ENCODE measurements around the gene CYP46A1. TPM values are rescaled to one million over a fixed set of nuclear protein-coding genes. Genes with fewer than 3 reads are reported as not detected.
A peak's percentile ranks its signal among the peaks of the same experiment; 100 is the strongest.

The CYP46A1 gene
- total RNA-seq, 1 experiment from 2014 or later, result not detected

- in situ Hi-C loops (cut with HindIII; ENCODE audit: low pct_unique_long_range_greater_than_20kb, low sequenced_read_pairs), result no loop called here
- DNase-seq (ENCODE audit: low read depth, low spot score), result peak; percentile 19
Measured at GRCh38 chr14:99744199-99744872, 60.2 kb downstream of the CYP46A1 start.

GRCh38 chr14:99744873-99745224, 60.8 kb downstream of the CYP46A1 start:
- no peak for DNase-seq (ENCODE audit: low read depth, low spot score)
- in situ Hi-C loops (cut with HindIII; ENCODE audit: low pct_unique_long_range_greater_than_20kb, low sequenced_read_pairs), result no loop called here

DNA sequence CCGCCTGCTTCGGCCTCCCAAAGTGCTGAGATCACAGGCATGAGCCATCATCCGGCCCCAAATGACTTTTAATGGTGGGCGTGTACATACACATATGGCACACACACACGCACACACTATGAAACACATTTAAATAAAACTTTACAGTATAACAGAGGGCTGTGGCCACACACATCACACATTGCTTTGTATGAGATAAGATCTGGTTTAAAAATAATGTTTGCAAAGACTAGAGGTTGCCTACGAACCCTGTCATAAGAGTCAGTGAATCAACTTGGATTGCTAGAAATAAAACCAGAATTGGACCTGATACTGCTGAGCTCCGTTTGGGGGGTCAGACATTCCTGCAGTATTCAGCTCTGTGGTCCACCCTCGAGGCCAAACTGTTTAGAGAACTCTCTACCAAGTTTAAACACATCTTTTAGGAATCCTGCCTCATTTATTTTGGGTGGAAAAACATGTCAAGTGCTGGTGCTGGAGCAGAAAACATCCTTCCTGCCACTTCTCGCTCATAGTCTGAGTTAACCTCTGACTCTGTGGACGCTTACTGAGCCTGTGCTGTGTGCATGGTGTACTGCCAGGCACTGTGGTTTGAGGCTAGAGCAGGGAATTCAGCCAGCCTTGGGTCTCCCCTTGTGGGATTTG, 61.3 kb downstream of the CYP46A1 start:
- no peak for DNase-seq (ENCODE audit: low read depth, low spot score)
- in situ Hi-C loops (cut with HindIII; ENCODE audit: low pct_unique_long_range_greater_than_20kb, low sequenced_read_pairs), result no loop called here

DNA sequence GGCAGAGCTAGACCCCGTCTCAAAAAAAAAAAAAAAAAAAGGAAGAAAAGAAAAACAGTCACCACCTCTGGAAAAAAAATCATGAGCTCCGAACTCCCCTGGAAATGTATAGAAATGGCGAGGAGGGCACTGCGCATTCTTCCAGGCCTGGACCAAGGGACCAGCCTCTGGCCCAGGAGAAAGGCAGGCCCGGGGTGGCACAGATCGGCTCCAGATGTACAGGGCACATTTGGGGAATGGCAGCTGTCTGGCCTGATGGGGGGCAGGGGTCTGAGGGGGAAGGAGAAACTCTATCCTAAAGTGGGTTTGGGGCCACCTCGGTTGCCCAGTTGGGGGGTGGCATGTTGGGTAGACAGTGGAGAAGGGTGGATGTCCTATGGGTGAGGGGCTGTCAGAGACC, 63.1 kb downstream of the CYP46A1 start:
- in situ Hi-C loops (cut with HindIII; ENCODE audit: low pct_unique_long_range_greater_than_20kb, low sequenced_read_pairs), result no loop called here
- DNase-seq (ENCODE audit: low read depth, low spot score), result no peak

DNA sequence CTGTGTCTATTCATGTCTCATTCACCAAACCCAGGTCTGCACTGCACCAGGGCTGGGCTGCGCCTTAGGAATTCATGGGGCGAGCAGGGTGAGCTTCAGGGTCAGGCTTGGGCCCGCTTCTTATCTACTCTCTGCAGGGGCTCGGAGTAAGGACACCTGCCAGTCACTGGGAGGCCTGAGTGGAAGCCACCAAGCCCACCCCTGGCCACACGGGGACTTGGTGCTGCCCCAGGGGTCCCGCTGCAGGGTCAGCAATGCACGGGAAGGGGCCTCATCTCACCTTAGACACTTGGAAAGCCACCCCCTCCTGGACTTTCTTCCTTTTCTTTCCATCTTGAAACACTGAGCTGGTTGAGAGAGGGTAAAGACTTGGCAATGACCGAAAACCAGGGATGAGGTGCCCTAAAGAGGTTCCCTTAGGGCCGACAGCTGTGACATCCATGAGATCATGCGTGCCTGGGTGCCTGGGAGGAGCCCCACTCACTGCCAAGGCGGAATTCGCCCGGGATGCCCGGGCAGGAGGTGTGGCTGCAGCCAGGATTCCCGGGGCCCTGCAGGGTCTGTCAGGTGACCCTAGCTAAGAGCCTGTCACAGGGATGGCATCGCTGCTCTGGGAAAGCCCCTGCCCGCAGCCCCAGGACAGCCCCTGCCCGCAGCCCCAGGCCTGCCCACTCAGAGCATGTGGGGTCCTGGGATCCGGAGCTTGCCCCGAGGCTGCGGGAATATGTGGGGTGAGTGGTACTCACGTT, 63.7 kb downstream of the CYP46A1 start:
- DNase-seq (ENCODE audit: low read depth, low spot score), result no peak
- in situ Hi-C loops (cut with HindIII; ENCODE audit: low pct_unique_long_range_greater_than_20kb, low sequenced_read_pairs), result no loop called here

DNA sequence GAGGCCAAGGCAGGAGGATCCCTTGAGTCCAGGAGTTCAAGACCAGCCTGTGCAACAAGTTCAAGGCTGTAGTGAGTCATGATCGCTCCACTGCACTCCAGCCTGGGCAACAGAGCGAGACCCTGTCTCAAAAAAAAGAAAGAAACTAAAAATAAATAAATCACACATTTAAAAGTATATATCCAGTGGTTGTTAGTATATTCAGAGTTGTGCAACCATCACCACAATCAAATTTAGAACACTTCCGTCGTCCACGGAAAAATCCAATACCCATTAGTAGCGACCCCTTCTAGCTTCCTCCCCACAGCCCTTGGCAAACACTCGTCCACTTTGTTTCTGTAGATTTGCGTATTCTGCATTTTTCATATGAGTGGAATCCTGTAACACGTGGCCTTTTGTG, 64.4 kb downstream of the CYP46A1 start:
- in situ Hi-C loops (cut with HindIII; ENCODE audit: low pct_unique_long_range_greater_than_20kb, low sequenced_read_pairs), result no loop called here
- no peak for DNase-seq (ENCODE audit: low read depth, low spot score)

DNA sequence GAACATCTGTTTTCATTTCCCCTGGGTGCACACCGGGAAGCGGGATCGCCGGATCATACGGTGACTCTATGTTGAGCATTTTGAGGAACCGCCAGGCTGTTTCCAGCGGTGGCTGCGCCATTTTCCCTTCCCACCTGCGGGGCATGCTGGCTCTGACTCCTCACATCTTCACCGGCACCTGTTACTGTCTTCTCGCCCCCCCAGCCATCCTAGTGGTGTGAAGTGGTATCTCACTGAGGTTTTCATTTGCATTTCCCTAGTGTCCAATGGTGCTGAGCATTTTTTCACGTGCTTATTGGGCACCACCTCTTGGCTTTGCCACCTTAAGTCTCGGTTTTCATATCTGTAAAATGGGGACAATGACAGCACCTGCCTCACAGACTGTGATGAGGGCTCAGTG, 65.0 kb downstream of the CYP46A1 start:
- DNase-seq (ENCODE audit: low read depth, low spot score), result peak; percentile 30
- in situ Hi-C loops (cut with HindIII; ENCODE audit: low pct_unique_long_range_greater_than_20kb, low sequenced_read_pairs), result no loop called here

GRCh38 chr14:99749763-99750715, 65.9 kb downstream of the CYP46A1 start:
- DNase-seq (ENCODE audit: low read depth, low spot score), result no peak
- in situ Hi-C loops (cut with HindIII; ENCODE audit: low pct_unique_long_range_greater_than_20kb, low sequenced_read_pairs), result no loop called here

DNA sequence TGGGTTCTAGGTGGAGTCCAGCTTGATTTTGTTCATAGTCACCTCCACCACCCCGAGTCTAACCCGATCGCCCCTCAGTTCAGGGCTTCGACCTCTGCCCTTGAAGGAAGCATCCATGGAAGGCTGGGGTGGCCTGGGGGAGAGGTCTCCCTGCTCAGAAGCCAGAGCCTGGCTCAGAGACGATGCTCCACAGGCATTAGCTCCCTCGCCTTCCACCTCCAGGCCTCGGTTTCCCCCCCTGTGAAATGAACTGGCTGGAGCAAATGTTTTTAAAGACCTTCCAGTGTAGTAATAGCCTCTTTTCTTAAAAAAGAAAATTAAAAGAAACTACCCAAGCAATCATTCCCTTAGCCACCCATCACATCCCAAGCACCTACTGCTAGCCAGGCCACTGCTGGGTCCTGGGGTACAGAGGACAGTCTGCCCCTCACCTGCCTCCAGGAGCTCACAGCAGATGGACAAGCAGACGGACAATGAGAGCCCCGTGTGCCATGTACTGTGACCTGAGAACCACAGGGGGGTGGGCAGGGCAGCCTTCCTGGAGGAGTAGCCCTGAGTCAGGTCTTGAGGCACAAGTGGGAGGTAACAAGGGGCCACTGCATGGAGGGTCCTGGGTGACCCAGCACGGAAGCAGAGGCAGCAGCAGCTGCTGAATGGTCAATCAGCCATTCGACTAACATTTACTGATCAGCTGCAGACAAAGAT, 66.8 kb downstream of the CYP46A1 start:
- no peak for DNase-seq (ENCODE audit: low read depth, low spot score)
- in situ Hi-C loops (cut with HindIII; ENCODE audit: low pct_unique_long_range_greater_than_20kb, low sequenced_read_pairs), result no loop called here

DNA sequence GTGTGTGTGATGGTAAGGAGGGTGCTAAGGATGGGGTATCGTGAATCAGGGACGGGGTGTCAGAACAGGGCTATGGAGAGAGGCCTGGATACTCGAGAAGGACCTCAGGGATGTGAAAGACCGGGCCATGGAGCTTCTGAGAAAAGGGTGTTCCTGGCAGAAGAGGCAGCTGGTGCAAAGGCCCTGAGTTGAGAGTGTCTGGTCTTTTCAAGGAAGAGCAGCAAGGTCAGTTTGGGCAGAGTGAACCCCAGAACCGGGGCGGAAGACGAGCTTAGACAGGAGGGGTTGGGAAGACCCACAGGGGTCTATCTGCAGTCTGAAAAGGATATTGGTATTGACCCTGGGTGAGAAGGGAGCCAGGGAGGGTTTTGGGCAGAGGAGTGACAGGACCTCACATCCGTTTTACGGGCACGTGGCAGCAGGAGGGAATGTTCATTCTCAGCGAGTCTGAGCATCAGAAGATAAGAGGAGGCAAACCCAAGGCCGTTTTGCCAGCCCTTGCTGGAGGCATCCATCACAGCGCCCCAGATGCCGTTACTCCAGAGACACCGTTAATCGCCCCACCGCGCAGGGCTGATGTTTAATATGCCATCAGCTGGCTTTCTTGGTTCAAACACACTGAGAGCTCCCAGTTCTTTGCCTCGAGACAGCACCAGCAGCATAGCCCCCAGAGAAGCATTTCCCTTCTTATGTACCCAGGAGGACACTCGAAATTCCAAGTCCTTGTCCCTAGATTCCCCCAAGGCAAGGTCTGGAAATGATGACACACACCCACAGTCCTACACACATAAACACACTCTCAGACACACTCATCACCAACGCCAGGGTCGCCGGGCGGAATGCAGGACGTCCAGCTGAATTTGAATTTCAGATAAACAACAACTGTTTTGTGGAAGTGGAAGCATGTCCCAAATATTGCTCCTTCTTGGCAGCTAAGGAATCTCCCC, 67.7 kb downstream of the CYP46A1 start:
- in situ Hi-C loops (cut with HindIII; ENCODE audit: low pct_unique_long_range_greater_than_20kb, low sequenced_read_pairs), result no loop called here
- DNase-seq (ENCODE audit: low read depth, low spot score), result no peak

DNA sequence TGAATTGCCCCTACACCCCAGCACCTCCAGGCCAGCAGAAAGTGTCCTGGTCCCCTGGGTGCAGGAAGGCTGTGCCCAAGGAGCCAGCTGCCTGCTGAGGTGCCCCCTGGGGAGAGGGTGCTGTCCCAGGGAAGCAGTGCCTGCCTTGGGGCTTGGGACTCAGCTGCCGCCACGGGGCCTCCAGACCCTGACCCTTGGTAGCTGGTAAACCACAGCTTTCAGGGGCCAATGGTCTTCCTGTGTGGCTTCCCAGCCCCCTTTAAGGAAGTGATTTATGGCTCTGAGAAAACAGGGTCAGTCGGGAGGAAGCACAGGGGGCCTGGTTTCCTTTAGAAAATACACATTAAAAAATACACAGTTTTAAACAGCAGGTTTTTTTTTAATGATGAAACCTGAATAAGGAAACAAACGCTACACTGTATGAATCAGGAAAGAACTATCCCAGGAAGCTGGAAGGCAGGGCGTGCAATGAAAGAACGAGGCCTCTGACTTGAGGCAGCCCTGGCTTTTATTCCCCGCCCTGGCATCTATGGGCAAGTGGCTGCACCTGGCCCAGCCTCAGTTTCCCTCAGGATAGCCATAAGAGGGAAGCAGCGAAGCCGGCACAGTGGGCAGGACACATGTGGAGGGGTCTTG, 68.5 kb downstream of the CYP46A1 start:
- no peak for DNase-seq (ENCODE audit: low read depth, low spot score)
- in situ Hi-C loops (cut with HindIII; ENCODE audit: low pct_unique_long_range_greater_than_20kb, low sequenced_read_pairs), result no loop called here

GRCh38 chr14:99753225-99754140, 69.4 kb downstream of the CYP46A1 start:
- in situ Hi-C loops (cut with HindIII; ENCODE audit: low pct_unique_long_range_greater_than_20kb, low sequenced_read_pairs), result no loop called here
- no peak for DNase-seq (ENCODE audit: low read depth, low spot score)

GRCh38 chr14:99754141-99755067, 70.3 kb downstream of the CYP46A1 start:
- no peak for DNase-seq (ENCODE audit: low read depth, low spot score)
- in situ Hi-C loops (cut with HindIII; ENCODE audit: low pct_unique_long_range_greater_than_20kb, low sequenced_read_pairs), result no loop called here

- in situ Hi-C loops (cut with HindIII; ENCODE audit: low pct_unique_long_range_greater_than_20kb, low sequenced_read_pairs), result no loop called here
- peak; percentile 42 for DNase-seq (ENCODE audit: low read depth, low spot score)
Measured at GRCh38 chr14:99755068-99755405, 70.9 kb downstream of the CYP46A1 start.

Data from SK-MEL-5 (cell line).